Measurements from ENCODE around the gene NUMA1. TPM values are rescaled to one million over a fixed set of nuclear protein-coding genes. Genes with fewer than 3 reads are reported as not detected.
A peak's percentile ranks its signal among the peaks of the same experiment; 100 is the strongest.

NUMA1 gene
- total and polyA plus RNA-seq, 8 donors = 144 to 365 (median 343) TPM

GRCh38 chr11:72119198-72119597 lies 38.9 kb upstream of the NUMA1 start:
- no peak for ATAC-seq

GRCh38 chr11:72116019-72116755 lies 35.8 kb upstream of the NUMA1 start:
- Histone ChIP-seq H3K36me3 (no peaks in the 10 kb centered on the region), H3K27ac (peak overlapping the region in 1 of 2 donors; percentile 28), H3K4me3 (no peak overlapping the region), H3K4me1 (peaks cover 8 to 20% of the 10 kb centered on the region in 2 donors), H3K27me3 (no peaks in the 10 kb centered on the region), H3K9me3 (no peaks in the 10 kb centered on the region)
- intact Hi-C loops (cut with DNase I) = no loop called here
- DNase-seq = no peak
- no peak for ATAC-seq
- TF ChIP-seq CTCF (IDR thresholded peaks at IDR 0.05) = no peak

More at GRCh38 chr11:72119198-72119597, 38.9 kb upstream of the NUMA1 start:
- no peak for DNase-seq
- intact Hi-C loops (cut with DNase I) = no loop called here
- TF ChIP-seq CTCF (IDR thresholded peaks at IDR 0.05) = no peak
- peak overlapping the region in 1 of 2 donors; percentile 65 for H3K27ac ChIP-seq
- H3K4me3 ChIP-seq = no peak overlapping the region
- H3K27me3 ChIP-seq = no peaks in the 10 kb centered on the region
- H3K9me3 ChIP-seq = no peaks in the 10 kb centered on the region
- no peaks in the 10 kb centered on the region for H3K36me3 ChIP-seq
- peaks cover 0 to 14% of the 10 kb centered on the region in 2 donors for H3K4me1 ChIP-seq

GRCh38 chr11:72114570-72114969 lies 34.2 kb upstream of the NUMA1 start:
- no peak for DNase-seq
- no peak for TF ChIP-seq CTCF (IDR thresholded peaks at IDR 0.05)
- intact Hi-C loops (cut with DNase I) = no loop called here
- H3K27me3 ChIP-seq = no peaks in the 10 kb centered on the region
- H3K9me3 ChIP-seq = no peaks in the 10 kb centered on the region
- H3K36me3 ChIP-seq = peaks cover 0 to 4% of the 10 kb centered on the region in 2 donors
- H3K4me3 ChIP-seq = no peak overlapping the region
- peaks cover 8 to 21% of the 10 kb centered on the region in 2 donors for H3K4me1 ChIP-seq
- no peak overlapping the region for H3K27ac ChIP-seq
- ATAC-seq = no peak

- peak overlapping the region; percentile 52 to 58 for H3K4me3 ChIP-seq
- peaks cover 0 to 17% of the 10 kb centered on the region in 2 donors for H3K36me3 ChIP-seq
- DNase-seq = no peak
- no peak for ATAC-seq
- H3K4me1 ChIP-seq = peaks cover 8 to 16% of the 10 kb centered on the region in 2 donors
- H3K9me3 ChIP-seq = no peaks in the 10 kb centered on the region
- no peak for TF ChIP-seq CTCF (IDR thresholded peaks at IDR 0.05)
- peak overlapping the region; percentile 99 to 100 for H3K27ac ChIP-seq
- intact Hi-C loops (cut with DNase I) = no loop called here
- no peaks in the 10 kb centered on the region for H3K27me3 ChIP-seq
These were observed 32.9 kb upstream of the NUMA1 start for GRCh38 chr11:72112978-72113808.
